Smooth muscle cell of trachea (primary cell): Measurements from ENCODE around the gene GRK7. TPM values are rescaled to one million over a fixed set of nuclear protein-coding genes. Genes with fewer than 3 reads are reported as not detected.

Source experiments
- total RNA-seq: library from RNA; depleted of rRNA; stranded (reverse); fragments of >200 nt; gene quantifications from 2 replicates; pipeline ENCODE4 v1.2.1, GENCODE V29; 2014

GRK7 gene, protein sequence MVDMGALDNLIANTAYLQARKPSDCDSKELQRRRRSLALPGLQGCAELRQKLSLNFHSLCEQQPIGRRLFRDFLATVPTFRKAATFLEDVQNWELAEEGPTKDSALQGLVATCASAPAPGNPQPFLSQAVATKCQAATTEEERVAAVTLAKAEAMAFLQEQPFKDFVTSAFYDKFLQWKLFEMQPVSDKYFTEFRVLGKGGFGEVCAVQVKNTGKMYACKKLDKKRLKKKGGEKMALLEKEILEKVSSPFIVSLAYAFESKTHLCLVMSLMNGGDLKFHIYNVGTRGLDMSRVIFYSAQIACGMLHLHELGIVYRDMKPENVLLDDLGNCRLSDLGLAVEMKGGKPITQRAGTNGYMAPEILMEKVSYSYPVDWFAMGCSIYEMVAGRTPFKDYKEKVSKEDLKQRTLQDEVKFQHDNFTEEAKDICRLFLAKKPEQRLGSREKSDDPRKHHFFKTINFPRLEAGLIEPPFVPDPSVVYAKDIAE (N-terminal part only)
- under 0.01 TPM in 1 of 2 replicates, not detected in the other for total RNA-seq

DNA sequence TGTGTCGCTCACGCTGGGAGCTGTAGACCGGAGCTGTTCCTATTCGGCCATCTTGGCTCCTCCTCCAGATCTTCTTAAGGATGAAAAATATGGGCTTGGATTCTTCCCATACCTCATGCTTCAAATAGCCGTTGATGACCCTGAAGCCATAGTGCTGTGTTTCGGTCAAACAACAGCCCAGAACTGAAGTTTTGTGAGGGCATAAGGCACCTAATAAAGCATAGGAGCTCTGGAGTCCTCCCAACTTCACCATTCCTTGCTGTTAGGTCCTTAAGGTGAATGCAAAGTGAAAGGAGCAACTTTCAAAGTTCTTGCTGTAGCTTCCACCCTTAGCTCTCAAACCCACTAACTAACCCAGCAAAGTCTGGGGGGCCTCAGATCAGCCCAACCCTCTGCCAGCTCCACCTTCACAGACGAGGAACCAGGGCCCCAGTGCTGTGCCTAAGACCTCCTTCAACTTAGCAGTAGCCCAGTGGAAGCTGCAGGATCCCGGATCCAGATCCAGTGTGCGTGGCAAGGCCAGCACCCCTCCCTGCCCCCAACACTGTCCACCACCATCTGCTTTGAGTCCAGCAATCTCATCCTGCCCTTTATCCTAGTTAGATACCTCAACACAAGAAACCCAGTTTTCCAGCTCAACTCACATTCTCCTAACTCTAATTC lies at the start of gene GRK7:
Gene GRK7 (plus strand): TSS at position 321 of the 663 bp plus-strand sequence. CDS start 14,877 bp downstream, outside the sequence.

DNA sequence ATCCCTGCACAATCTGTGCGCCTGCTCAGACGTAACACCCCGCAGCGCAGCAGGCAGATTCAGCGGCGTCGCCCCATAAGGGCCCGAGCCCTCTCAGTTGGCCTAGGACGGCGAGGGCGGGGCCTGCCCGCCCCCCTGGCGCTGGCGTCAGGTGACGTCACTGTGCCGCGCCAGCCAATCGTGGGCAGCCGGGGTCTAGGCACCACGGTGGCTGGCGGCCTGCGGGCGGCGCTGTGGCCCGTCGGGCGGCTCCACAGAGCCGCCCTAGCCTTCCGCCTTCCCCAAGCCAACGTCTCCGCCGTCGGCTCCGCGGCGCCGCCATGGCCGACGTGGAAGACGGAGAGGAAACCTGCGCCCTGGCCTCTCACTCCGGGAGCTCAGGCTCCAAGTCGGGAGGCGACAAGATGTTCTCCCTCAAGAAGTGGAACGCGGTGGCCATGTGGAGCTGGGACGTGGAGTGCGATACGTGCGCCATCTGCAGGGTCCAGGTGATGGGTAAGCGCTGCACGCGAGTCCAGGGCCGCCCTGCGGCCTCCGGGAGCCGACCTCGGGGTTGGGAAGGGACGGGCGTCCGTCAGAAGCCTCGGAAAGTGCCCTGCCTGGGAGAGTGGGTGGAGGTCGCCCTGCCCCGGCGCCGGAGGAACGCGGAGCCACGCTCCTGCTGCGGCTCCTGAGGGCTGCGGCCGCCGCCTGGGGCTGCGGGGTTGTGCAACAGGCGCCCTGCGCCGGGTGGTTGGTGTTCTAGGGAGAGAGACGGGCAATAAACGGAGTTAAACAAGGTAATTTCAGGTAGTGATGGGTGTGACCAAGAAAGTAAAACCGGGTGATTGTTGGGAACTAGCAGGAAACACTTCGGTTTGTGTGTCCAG lies 25.0 kb upstream of the GRK7 start, which contains the start of gene RNF7:
Gene RNF7 (plus strand): TSS at position 277 of the 869 bp plus-strand sequence. CDS start 44 bp downstream, at position 321.

Other genes starting within 250 kb of the GRK7 start
- gene RNF7, start 25.1 kb upstream of the GRK7 start, total RNA-seq, result 29.1 and 62.4 TPM in 2 replicates
- gene ATP1B3, start 113.2 kb downstream of the GRK7 start, total RNA-seq, result 35.4 and 69.5 TPM in 2 replicates